Left renal cortex interstitium (tissue), 4 donors: ENCODE results near the gene ZBTB7C. TPM values are rescaled to one million over a fixed set of nuclear protein-coding genes. Genes with fewer than 3 reads are reported as not detected.

ENCODE experiments used
- DNase-seq, 4 donors: peaks; one replicate each; pipeline ENCODE4 v3.0.0-alpha.2; 2013; ENCODE audit warnings: low read depth in 4 of 4, low spot score in 2 of 4, missing footprints in 1 of 4
- polyA plus RNA-seq, 4 donors: library from polyadenylated mRNA; unstranded; fragments of 120-200 nt; gene quantifications; one replicate each; pipeline ENCODE4 v1.2.1, GENCODE V29; 2013; ENCODE audit not compliant: insufficient read length in 4 of 4

ZBTB7C gene
- polyA plus RNA-seq, 4 donors, result 12.6 to 18.4 (median 15.7) TPM

- no peak for DNase-seq
Measured at GRCh38 chr18:48278081-48278480, 131.1 kb downstream of the ZBTB7C start.

GRCh38 chr18:48274301-48274700, 134.9 kb downstream of the ZBTB7C start:
- DNase-seq, result no peak

GRCh38 chr18:48270929-48271328, 138.3 kb downstream of the ZBTB7C start:
- DNase-seq, result no peak

DNA sequence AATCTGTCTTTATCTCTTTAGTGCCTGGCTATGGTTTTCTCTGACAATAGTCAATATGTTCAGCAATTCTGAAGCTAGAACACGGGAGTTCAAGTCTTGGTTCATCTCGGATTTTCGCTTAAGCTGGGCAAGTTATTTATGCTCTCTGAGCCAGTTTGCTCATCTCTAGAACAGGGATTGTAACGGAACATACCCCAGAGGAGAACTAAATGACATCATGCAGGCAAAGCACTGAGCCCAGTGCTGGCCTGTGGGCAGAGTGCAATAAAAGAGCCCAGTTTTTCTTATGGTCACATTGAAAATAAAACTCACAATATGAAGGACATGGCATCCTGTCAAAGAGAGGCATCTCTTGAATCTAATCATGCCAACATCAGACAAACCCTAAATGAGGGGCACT, 143.9 kb downstream of the ZBTB7C start:
- no peak for DNase-seq

- no peak for DNase-seq
Measured at GRCh38 chr18:48263914-48264902, 145.0 kb downstream of the ZBTB7C start.

- no peak for DNase-seq
Measured at GRCh38 chr18:48263192-48263853, 145.9 kb downstream of the ZBTB7C start.

GRCh38 chr18:48260237-48260636, 148.9 kb downstream of the ZBTB7C start:
- no peak for DNase-seq

- no peak for DNase-seq
Measured at GRCh38 chr18:48256848-48257247, 152.3 kb downstream of the ZBTB7C start.

DNA sequence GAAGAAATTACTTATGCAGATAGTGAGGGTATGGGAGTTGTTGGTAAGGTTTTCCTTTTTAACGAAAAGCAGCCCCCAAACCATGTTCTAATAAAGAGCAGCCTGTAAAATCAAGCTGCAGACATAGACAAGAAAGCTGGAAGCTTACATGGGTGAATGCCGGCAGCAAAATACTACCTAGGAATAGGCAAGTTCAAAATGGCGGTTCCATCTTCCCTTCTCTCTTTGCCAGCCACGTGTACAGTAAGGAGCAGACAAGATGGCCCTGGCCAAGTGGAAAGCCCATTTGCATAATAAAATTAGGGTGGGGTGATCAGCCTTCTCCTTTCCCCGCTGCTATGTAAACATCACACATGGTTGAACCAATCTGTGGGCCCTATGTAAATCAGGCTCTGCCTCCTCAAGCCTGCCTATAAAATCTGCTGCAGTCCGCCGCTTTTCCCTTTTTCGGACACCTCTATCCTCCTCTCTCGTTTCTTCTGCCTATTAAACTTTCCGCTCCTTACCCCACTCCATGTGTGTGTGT, 155.0 kb downstream of the ZBTB7C start:
- no peak for DNase-seq

- DNase-seq, result no peak
Measured at GRCh38 chr18:48252525-48252924, 156.7 kb downstream of the ZBTB7C start.

DNA sequence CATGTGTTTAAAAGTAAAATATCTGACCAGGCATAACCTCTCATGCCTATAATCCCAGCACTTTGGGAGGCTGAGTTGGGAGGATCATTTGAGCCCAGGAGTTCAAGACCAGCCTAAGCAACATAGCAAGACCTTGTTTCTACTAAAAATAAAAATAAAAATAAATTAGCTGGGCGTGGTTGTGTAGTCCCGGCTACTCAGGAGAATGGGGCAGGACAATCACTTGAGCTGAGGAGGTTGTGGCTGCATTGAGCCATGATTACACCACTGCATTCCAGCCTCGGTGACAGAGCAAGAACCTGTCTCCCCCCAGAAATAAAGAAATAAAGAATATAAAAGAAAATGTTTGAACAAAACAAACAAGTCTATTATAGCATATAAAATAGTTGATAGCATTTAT, 158.3 kb downstream of the ZBTB7C start:
- DNase-seq, result no peak

- no peak for DNase-seq
Measured at GRCh38 chr18:48250362-48250907, 158.7 kb downstream of the ZBTB7C start.

GRCh38 chr18:48249854-48250253, 159.3 kb downstream of the ZBTB7C start:
- no peak for DNase-seq

GRCh38 chr18:48244530-48244929, 164.7 kb downstream of the ZBTB7C start:
- DNase-seq, result no peak

DNA sequence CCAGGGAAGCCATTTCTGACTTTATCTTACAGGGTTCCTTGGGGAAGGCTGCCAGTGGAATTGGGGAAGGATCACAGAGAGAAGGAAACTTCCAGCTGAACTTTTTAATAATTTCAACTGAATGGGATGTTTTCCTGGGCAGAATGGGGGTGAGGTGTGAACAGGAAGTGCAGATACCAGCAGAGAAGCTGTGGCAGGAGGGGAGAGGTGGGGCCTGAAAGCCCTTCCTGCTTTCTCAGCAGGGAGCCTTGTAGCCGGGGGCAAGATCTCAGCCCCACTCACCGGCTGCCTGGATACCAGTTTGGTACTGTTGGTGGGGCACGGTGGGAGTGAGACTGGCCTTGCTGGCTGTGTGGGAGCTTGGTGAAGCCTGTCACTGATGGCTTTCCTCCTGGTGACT, 170.5 kb downstream of the ZBTB7C start:
- no peak for DNase-seq

DNA sequence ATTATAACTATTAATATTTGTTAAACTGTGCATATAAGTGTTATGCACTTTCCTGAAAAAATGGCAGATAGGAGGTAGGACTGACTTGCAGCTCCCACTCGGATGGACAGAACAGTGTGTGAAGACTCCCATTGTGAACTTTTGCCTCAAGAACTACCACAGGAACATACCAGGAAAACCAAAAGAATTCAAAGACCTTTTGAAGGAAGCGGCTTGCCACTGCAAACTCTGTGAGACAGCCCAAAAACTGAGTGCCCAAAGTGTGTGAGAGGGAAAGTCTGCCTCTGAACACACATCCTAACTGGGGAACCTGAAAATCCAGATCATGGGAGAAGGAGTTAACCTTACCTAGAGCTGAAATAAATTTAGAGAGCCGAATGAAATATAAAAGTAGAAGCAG, 171.0 kb downstream of the ZBTB7C start:
- no peak for DNase-seq

DNA sequence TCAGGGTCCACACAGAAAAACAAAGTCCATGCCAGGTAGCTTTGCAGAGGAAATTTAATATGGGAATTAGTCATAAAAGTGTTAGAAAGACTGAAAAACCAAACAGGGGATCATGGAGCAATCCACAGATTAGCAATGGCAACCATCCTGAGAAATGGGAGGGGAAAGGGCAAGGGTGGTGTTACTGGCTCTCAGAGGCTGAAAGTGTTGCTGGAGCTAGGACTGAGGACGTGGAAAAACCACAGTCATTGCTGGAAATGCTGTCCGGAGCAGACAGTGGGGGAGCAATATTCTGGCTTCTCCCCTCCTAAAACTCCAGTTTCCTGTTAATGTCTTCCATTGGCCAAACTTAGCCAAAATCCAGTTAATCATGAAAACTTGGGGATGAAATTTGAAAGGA, 172.4 kb downstream of the ZBTB7C start:
- no peak for DNase-seq

GRCh38 chr18:48230467-48231113, 178.6 kb downstream of the ZBTB7C start:
- DNase-seq, result no peak

DNA sequence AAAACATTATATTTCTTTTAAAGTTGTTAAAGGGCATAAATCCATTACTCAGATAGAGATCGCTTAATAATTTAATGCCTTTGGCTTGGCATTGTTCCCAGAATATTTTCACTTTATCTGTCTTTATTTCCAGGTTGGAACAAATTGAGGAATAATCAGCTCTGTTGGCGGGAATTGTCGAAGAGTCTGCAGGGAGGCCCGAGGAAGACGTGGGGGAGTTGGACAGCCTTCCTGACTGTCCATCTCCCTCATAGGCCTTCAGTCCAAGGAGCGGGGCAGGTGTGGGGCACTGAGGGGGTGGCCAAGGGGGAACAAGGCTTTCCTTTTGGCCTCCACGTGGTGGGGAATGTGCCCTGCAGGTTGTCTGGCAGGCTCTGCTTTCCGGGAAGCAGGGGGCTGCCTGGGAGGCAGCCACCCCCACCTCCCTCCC, 179.6 kb downstream of the ZBTB7C start:
- DNase-seq, result no peak

GRCh38 chr18:48228841-48229240, 180.3 kb downstream of the ZBTB7C start:
- no peak for DNase-seq

- DNase-seq, result no peak
Measured at GRCh38 chr18:48228301-48228715, 180.9 kb downstream of the ZBTB7C start.
